Measurements from ENCODE around the gene DOCK1.

Gene DOCK1

DNA sequence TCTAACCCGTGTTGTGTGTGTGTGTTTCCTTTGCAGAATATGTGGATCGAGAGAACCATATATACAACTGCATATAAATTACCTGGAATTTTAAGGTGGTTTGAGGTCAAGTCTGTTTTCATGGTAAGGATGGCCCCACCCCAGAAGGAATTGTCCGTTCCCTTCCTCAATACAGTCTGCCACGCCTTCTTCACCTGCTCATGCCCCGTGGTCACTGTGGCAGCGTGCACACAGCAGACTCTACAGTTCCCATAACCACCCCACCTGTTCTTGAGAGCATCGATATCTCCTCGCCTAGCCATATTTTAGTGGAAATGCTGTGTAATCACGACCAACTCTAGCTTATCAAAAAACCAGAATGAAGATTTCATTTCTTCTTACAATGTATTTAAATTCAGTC is 509.9 kb downstream of the DOCK1 start:
- DNase-seq: no peak

DNA sequence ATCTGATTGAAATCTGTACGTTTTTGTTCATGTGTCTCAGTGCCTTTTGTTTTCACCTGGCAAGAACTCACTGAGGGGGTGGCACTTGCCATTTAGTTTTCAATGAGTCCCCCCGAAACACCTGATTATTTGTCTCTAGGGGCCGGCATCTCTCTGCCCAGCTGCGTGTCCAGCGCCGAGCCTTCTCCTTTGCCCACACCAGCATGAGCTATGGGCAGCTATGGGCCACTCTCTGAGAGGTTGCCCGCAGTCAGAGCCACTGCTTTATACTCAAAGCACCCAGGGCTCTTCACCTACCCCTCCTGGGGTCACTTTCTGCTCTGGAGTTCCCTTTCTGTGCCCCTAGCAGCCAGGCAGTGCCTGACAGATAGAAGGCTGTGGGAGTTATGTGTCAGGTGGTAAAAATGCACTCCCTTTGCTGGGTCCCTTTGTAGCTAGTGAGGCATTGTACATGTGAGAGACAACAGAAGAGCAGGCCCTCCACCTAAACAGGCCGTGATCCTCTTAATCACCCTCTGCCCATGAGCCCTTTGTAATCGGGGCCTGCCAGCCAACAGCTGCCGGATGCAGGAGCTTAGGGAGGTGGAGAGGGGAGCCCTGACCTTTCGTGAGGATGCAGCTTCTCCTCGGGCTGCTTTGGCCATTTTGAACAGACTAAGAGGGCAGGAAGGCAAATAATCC is 510.8 kb downstream of the DOCK1 start:
- DNase-seq: no peak

DNA sequence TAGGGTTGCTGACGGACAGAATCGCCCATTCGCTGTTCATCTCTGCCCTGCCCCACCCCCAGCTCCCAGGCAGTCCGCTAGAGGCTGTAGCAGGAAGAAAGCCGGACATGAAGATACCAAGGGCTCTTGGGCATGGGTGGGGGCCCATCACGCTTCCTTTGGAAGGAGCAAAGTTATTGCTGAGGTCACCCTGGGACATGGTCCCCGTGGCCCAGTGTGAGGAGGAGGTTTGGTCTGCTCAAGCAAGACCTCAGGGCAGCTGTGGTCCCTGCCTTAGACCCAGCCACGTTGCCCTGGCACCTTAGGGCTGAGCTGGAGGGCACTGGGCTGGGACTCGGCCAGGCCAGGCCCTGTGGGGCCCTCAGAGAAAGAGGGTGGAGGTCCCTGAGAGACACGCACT is 511.8 kb downstream of the DOCK1 start:
- DNase-seq: no peak

DNA sequence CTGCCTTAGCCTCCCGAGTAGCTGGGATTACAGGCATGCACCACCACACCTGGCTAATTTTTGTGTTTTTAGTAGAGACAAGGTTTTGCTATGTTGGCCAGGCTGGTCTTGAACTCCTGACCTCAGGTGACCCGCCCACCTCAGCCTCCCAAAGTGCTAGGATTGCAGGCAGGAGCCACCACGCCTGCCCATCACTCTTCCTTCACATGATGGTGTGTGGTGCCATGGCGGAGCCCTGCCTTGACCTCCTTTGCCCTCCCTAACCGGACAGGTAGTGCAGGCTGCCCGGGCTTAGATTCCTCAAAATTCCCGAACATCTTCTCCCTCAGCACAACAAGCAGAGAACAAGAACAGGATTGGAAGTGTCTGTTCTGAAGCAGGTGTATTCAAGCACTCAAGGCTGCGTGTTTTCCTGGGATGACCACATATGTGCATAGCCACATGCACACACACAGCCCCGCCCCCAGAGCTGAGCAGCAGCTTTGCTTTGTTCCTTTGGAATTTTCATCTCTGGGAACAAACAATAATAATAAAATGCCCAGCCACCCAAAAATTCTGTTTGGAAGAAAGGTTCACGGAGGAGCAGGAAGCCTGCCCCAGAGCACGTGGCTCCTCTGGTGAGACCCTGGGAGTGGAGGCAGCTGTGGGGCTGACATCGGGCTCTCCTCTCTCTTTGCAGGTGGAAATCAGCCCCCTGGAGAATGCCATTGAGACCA is 512.6 kb downstream of the DOCK1 start:
- DNase-seq: no peak

DNA sequence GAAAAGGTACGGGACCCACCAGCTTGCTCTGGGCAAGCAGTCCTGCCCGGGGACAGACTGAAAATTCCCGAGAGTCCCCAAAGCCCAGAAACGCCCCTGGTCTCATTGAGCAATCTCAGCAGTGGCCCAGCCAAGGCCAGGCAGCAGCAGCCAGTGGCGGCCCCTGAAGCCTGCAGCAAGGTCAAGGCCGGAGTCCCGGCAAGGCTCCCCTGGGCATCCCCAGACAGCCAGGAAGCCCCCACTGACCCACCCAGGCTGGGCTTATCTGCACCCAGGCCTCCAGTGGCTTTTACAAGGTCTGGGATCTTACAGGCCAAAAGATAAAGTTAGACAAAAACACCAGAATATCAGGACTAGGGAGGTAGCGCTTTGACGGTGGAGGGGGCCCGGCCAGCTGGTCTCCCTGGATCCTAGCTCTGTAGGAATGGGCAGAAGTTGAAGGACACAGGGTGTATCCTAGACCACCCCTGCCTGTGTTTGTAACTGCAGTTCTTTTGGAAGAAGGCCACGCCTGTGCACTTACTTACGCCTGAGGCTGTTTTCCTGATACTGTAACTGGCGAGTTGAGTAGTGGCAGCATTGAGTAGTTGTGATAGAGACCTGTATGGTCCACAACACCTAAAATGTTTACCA is 513.4 kb downstream of the DOCK1 start:
- no peak for DNase-seq

DNA sequence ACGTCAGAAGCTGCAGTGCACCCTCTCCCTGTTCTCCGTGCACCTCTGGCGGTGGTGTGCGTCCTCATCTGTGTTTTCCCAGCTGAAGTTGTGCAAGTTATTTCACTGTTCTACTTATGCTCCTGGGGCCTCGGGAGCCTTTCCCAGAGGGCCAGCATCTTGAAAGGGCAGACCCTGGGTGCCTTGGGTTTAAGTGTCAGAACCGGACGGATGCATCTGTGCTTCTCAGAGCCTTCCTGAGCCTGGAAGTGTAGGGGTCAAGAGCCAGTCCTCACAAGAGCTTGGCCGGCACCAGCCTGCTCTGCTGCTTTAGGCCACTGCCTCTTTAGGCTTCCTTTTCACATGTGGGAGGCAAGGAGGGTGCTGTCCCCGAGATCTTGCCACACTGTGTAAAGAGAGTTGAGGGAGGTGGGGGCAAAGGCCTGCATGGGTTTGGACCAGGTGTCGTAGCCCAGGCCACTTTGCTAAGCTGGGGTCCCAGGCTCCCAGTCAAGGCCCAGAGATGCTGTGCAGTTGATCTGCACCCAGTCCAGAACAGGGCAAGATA is 515.0 kb downstream of the DOCK1 start:
- no peak for DNase-seq

DNA sequence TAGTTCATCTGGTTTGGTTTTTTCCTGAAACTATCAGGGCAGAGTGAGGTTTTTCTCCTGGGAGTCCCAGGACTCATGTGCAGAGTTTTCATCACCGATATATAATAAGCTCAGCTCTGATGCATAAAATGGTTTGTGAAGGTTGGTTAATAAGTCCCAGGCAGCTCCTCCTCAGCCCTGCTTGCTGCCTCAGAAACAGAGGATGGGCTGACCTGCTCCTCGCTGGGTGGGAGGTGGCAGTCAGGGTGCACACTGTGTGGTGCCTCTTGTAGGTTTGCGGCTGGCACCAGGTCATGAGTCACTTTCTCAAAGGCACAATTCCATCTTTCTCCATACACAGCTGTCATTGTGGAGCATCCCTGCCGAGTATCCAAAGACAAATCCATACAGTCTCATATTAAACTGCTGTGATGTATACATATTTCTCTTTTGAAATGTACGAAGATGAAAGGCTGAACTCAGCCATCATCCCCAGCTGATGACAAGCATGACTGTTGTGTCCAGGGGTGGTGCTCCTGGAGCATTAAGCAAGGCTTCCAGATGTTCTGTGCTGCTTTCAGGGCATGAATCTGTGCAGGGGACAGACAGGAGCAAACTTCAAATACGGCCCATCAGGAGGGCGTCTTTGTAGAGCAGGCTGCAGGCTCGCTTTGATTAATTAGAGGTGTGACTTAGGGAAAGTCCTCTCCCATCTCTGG is 518.1 kb downstream of the DOCK1 start:
- DNase-seq: no peak

DNA sequence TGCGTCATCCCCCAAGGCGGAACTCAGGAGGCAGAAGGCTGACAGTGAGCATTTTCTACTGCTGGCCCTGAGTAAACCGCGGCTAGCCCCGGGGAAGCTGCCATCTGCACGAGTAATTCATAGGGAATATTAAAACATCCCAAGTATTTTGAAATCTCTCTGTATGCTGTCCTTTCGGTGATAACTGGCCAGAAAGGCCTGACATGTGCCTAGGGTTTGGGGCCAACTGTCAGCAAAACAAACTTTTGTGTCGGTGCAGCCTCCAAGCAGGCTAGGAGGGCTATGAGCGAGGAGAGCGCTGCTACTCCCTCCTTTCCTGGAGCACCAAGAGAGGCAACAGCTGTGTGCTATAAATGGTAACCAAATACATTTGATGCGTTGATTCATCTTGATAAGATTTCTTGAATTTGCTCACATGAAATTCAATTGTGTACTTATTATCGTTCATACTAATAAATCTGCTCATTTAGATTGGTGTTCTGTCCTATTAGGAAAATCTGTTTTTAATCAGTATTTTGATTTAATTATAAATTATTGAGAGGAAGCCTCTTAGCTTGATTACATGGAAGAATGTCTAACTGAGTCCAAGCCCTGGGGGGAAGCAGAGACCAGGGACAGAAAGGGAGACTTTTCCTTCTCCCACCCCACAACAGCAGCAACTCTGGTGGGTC is 519.5 kb downstream of the DOCK1 start:
- no peak for DNase-seq

DNA sequence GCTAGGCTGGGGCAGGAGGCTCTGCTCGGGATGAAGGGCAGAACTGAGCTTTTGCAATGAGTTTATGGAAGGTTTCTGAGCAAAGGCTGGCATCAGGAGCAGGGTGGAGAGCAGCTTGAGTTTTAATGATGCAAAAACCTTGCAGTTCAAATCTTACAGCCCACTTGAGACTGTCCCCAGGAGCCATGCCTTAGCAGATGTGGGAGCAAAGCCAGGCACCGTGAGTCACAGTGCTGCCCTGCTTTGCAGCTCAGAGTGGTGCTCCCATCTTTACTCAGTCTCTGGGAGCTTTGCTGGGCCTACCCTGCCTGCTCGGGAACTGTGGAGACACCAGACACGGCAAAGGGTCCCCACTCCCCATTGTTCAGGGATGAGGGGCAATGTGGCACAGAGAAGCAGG is 521.5 kb downstream of the DOCK1 start:
- no peak for DNase-seq

DNA sequence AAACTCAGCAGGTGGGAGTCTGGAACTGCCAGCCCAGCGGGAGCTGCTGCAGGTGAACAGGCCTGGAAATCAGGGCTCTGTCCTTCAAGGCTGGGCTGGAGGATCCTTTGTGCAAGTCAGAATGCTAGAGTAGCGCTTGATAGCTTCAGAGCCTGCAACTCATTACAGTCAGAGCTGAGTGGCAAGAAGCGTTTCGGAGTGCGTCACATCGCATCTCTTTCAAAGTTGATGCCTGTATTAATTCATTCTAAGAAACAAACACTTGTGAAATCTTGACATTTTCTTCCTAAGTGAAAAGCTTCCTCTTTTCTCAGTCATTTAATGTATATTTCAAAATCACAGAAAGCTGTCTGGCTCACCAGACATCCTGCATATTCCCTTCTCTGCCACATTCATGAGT is 522.7 kb downstream of the DOCK1 start:
- no peak for DNase-seq

DNA sequence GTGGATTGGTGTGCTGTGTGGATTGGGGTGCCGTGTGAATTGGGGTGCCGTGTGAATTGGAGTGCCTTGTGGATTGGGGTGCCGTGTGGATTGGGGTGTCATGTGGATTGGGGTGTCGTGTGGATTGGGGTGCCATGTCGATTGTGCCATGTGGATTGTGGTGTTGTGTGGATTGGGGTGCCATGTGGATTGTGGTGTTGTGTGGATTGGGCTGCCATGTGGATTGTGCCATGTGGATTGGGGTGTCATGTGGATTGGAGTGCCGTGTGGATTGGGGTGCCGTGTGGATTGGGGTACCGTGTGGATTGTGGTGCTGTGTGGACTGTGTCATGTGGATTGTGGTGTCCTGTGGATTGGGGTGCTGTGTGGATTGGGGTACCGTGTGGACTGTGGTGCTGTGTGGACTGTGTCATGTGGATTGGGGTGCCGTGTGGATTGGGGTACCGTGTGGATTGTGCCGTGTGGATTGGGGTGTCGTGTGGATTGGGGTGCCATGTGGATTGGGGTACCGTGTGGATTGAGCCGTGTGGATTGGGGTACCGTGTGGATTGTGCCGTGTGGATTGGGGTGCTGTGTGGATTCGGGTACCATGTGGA is 523.3 kb downstream of the DOCK1 start:
- no peak for DNase-seq

DNA sequence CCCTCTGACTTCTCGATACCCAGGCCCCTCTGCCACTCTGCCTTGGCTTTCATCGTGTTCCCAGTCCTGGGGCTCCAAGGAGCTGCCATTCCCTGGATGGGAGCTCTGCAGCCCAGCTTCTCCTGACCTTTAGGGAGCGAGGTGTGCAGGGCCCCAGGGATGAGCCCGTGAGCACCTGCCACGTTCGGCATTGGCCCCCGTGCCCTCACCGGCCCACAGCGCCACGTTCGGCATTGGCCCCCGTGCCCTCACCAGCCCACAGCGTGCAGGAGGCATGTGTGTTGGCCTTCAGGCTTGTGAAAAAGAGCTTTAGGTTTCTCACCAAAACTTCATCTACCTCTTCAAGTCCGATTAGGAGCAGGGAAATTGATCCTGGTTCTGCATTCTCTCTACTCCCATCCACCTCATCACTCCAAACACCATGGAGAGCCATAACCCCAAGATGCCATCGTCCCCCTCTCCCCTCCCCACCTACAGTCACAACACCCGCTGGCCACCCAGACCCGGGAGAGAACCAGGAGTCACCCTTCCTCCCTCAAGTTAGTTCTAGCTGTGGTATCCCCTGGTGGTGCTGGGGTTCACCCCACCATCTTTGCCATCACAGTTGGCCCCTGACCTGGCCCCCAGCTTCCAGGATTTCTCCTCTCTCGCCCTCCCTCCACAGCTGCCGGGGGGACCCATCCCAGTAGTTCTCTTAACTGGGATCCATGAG is 524.5 kb downstream of the DOCK1 start:
- no peak for DNase-seq

DNA sequence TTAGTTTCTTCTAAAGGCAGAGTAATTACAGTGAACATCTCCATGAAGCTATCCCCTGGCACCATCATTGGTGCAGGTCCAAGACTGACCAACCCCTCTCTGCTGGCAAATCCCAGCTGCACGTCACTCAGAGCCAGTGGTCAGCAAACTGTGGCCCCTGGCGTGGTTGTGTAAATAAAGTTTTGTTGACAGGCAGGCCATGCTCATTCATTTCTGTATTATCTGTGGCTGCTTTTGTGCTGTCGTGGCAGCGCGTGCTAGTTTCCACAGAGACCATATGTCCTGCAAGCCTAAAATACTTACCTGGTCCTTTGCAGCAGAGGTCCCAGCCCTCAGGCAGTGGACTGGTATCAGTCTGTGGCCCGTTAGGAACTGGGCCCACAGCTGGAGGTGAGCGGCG is 526.3 kb downstream of the DOCK1 start:
- DNase-seq: no peak

DNA sequence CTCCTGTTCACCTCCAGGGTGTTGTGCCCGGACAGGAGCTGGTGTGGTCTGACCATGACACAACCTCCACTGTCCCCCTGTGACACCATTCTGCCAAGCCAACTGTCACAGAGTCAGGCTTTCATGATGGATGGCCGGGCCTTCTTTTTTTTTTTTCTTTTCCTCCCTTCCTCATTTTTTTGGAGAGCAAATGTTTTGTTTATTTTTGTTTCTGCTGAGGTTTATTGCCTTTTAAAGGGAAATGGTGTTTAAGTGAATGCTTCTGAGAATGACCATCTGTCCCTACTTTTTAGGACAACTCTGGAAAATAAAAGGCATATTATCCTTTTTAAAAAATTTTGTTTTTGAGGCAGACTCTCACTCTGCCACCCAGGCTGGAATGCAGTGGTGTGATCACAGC is 528.8 kb downstream of the DOCK1 start:
- no peak for DNase-seq

DNA sequence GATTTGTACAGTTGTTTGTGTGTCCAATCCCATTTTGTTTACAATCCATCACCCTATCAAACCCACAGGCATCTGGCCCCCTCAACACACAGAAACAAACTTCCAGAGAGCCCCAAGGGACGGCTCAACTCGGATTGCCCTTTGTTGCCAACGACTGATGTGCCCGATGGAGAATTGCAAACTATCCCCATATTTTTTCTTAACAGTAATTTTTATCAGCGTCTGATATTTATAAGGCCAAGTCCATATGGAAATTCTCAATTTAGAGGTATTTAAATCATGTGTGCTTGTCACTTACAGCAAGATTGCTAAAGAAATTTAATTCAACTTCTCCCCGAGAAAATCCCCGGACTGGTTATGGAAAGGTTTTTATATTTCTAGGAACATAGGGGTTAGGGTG is 530.0 kb downstream of the DOCK1 start:
- no peak for DNase-seq

DNA sequence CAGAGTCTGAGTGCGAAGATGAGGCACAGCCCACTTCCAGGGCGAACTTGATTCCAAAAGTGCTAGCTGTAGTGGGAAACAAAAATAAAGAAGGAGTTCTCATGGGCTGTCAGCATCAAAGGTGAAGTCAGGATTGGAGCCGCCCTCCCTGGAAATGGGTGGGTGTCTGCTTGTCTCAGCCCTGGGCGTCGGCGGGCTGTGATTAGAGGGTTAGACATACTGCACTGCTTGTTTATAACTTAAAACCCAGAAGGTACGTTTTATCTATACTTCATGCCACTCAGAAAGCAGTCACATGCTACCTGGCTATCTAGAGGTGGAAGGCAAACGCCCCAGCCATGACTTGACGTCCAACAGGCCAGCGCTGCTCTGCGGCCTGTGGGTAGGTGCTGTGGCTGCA is 535.1 kb downstream of the DOCK1 start:
- no peak for DNase-seq

DNA sequence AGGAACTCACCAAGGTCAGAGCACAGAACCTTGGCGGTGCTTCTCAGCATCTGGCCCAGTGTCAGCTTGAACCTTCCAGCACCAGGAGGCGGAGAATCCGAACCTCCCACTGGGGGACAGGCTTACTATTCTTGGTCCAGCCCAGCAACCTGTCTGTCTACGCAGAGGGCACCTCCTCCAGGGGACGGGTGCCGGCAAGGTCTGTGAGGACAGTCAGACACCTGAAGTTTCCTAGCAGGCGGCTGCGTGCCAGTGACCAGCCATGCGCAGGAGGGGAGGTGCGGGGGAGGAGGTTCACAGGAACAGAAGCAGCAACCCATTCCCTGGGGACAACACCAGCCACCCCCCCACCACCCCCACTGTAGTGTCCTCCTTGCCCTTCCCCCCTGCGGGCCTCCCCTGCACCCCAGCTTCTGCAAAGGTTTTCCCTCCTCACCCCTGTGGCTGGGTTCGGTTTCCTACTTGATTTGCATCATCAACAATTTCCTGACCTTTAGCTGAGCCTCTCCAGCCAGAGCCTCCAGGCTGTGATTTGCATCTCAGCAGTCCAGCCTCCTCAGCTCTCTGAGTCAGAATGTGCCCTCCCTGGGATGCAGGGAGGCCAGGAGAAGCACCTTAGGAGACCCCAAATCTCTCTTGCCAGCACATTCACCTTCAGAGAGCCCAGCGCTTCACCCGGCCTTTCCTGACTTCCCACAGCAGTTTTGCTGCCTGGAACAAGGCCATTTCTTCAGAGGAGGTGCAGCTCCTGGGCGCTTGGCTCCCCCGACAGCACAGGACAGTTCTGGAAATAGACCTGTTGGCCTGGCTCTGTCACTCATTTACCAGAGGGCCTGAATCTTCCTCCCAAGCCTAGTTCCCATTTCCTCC is 536.4 kb downstream of the DOCK1 start:
- no peak for DNase-seq

DNA sequence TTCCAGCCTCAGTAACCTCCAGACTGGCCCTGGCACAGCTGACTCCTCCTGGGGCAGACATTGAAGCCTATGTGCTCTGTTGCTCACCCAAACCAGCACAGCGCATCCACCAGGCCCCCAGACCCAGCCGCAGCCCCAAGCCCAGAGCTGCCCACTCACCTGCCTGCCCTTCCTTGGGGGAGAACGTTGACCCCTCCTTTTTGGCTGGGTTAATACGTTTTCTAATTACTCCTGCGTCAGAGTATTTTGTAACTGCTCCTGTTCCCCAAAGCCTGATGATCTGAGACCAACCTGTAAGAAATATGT is 536.9 kb downstream of the DOCK1 start:
- no peak for DNase-seq

DNA sequence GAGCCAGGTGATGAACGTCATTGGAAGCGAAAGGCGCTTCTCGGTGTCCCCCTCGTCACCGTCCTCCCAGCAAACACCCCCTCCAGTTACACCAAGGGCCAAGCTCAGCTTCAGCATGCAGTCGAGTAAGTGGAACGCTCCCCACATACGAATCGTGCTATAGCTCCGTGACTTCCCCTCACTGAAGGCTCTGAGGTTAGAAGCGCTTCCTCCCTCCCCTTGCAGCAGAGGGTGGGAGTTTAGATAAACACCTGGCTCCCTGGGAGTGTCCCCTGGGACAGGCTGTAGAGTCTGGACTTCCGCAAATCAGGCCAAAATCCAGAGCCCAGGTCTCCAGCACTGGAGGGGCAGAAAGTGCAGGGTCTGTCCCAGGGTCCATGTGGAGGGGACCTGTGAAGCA is 538.9 kb downstream of the DOCK1 start:
- no peak for DNase-seq

DNA sequence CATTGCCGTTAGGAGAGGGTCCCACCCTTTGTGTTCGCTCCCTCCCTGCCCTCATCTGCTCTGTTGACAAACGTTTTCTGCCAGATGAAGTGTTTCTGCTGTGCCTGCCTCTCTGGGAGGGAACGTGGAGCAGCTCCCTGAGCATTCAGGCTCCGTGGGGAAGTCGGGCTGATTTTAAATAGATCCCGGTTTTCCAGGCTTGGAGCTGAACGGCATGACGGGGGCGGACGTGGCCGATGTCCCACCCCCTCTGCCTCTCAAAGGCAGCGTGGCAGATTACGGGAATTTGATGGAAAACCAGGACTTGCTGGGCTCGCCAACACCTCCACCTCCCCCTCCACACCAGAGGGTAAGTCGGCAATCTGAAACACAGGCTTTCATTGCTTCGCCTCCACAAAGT is 542.0 kb downstream of the DOCK1 start:
- no peak for DNase-seq

DNA sequence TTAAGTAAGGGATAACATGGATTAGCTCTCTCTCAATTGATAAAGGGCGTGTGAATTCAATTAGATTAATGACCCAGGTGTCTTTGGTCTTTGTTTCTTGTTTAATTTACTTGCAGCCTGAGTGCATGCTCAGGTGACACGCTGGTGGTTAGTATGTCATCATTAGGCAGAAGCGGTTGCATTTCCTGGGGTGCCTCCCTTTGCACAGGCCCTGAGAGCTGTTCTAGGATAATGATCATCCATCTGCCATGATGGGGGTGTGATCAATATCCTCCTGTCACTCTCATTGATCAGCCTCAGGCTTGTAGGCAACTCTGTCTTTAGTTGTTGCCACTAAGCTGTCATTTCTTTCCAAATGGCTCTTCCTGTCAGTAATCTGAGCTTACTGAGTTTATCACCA is 544.3 kb downstream of the DOCK1 start:
- DNase-seq: no peak
